ENCODE data around the gene PCSK2. TPM values are rescaled to one million over a fixed set of nuclear protein-coding genes. Genes with fewer than 3 reads are reported as not detected.

Gene PCSK2
- total RNA-seq, 3 donors from 2014 or later (not counting 1 experiment from before 2014, with no cell fraction given), result not detected

DNA sequence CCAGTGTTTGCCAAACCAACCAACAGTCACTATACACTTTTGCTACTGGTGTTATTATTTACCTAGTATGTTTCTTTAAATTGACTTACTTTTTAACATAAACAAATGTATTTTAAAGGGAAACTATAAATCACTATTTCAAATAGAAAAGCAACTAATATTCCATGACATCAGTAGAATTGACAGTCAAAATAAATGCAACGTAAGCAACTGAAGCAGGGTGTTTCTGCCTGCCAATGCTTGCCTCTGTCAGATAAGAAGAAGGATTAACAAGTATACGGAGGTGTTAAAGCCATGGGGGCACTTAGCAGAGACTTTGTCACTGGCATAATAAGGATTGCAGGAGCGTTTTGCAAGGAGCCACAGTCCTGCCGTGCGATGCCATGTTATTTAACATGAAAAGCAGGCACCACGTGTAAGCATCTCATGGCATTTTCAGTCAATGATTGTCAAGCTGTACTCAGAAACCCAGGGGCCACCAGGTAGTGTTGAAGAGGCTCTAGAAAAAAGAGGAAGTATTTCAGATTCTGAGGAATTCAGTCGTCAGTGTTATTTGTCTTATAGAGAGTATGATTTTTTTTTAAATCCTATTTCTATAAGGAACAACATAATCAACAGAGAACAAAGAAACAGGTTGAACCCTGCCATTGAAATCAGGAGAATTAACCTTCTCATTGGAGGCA, 172.6 kb downstream of the PCSK2 start:
- H3K4me1 Mint-ChIP-seq, result no peaks in the 10 kb centered on the region
- ATAC-seq, result no peak
- H3K9me3 Mint-ChIP-seq, result no peaks in the 10 kb centered on the region
- H3K27me3 Mint-ChIP-seq (ENCODE audit: low read depth in 2 of 2), result peaks cover 6 to 25% of the 10 kb centered on the region in 2 donors
- no peaks in the 10 kb centered on the region for H3K36me3 Mint-ChIP-seq
- no peak overlapping the region for H3K4me3 Mint-ChIP-seq
- Histone ChIP-seq H3K4me1 (ENCODE audit: control insufficient read depth, insufficient read depth, low read length) (no peaks in the 10 kb centered on the region), H3K27ac (ENCODE audit: low read length) (no peak overlapping the region), H3K4me3 (ENCODE audit: low read length) (no peak overlapping the region), H3K9me3 (ENCODE audit: control insufficient read depth, insufficient read depth, low read length) (no peaks in the 10 kb centered on the region), H3K36me3 (ENCODE audit: control insufficient read depth, insufficient read depth, low read length) (no peaks in the 10 kb centered on the region), H3K27me3 (ENCODE audit: control insufficient read depth, insufficient read depth, low read length) (no peaks in the 10 kb centered on the region)
- H3K27ac Mint-ChIP-seq, result no peak overlapping the region
- intact Hi-C loops (cut with micrococcal nuclease), result no loop called here
- DNase-seq, result no peak
- TF ChIP-seq, protein P1, sequence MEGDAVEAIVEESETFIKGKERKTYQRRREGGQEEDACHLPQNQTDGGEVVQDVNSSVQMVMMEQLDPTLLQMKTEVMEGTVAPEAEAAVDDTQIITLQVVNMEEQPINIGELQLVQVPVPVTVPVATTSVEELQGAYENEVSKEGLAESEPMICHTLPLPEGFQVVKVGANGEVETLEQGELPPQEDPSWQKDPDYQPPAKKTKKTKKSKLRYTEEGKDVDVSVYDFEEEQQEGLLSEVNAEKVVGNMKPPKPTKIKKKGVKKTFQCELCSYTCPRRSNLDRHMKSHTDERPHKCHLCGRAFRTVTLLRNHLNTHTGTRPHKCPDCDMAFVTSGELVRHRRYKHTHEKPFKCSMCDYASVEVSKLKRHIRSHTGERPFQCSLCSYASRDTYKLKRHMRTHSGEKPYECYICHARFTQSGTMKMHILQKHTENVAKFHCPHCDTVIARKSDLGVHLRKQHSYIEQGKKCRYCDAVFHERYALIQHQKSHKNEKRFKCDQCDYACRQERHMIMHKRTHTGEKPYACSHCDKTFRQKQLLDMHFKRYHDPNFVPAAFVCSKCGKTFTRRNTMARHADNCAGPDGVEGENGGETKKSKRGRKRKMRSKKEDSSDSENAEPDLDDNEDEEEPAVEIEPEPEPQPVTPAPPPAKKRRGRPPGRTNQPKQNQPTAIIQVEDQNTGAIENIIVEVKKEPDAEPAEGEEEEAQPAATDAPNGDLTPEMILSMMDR (IDR thresholded peaks at IDR 0.05), result no peak
- WGBS (ENCODE audit: insufficient coverage), result 56% methylated on average over 5 of the region's 7 CpGs

DNA sequence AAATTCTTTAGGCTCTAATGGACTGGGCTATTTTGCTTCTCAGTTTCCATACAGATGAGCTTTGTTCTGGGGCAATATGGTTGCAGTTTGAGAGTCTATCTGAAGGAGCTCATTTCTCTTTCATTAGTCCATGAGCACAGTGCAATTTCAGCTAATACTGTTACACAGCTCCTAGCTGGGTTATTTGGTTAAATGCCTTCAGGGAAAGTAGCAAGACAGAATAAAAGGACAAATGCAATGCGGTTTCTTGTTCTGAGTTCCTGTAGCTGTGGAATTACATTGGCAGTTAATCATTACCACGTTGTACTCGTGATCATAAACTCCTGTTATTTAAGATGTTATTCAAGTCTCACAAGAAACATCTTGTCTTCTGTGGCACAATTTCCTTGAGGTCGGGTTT, 176.6 kb downstream of the PCSK2 start:
- no peak for DNase-seq
- Histone ChIP-seq H3K4me3 (ENCODE audit: low read length) (no peak overlapping the region), H3K36me3 (ENCODE audit: control insufficient read depth, insufficient read depth, low read length) (no peaks in the 10 kb centered on the region), H3K4me1 (ENCODE audit: control insufficient read depth, insufficient read depth, low read length) (no peaks in the 10 kb centered on the region), H3K27me3 (ENCODE audit: control insufficient read depth, insufficient read depth, low read length) (no peaks in the 10 kb centered on the region), H3K27ac (ENCODE audit: low read length) (no peak overlapping the region), H3K9me3 (ENCODE audit: control insufficient read depth, insufficient read depth, low read length) (no peaks in the 10 kb centered on the region)
- intact Hi-C loops (cut with micrococcal nuclease), result no loop called here
- H3K9me3 Mint-ChIP-seq, result no peaks in the 10 kb centered on the region
- no peaks in the 10 kb centered on the region for H3K36me3 Mint-ChIP-seq
- no peak for ATAC-seq
- WGBS (ENCODE audit: insufficient coverage), result 81% methylated on average over 4 of the region's 4 CpGs
- peaks cover 10 to 45% of the 10 kb centered on the region in 2 donors for H3K27me3 Mint-ChIP-seq (ENCODE audit: low read depth in 2 of 2)
- no peak overlapping the region for H3K27ac Mint-ChIP-seq
- H3K4me3 Mint-ChIP-seq, result no peak overlapping the region
- H3K4me1 Mint-ChIP-seq, result no peaks in the 10 kb centered on the region
- TF ChIP-seq, protein P1 (IDR thresholded peaks at IDR 0.05), result no peak

DNA sequence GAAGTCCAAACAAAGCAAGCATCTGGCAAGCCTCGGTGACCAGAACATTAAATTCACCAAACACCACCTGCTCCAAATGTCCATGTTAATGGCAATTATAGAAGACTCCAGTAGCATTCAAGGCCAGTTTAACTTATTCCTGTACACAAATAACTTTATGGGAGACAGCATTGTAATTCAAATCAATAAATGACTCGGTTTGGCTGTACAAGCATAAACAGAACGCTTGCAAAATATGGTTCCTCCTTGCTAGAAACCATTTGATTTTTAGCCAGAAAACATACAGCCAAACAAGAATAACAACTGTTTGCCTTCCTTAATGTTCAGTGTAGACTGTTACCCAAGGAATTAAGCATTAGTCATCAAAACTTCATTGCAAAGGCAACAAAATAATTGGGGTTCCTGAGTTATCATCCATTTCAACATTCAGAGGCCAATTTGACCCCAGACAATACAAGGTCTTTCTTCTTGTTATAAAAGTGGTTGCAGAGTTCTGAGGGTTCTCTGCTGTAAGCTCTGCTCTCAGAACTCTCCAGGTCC, 179.3 kb downstream of the PCSK2 start:
- Histone ChIP-seq H3K4me1 (ENCODE audit: control insufficient read depth, insufficient read depth, low read length) (no peaks in the 10 kb centered on the region), H3K27me3 (ENCODE audit: control insufficient read depth, insufficient read depth, low read length) (no peaks in the 10 kb centered on the region), H3K36me3 (ENCODE audit: control insufficient read depth, insufficient read depth, low read length) (no peaks in the 10 kb centered on the region), H3K27ac (ENCODE audit: low read length) (no peak overlapping the region), H3K9me3 (ENCODE audit: control insufficient read depth, insufficient read depth, low read length) (no peaks in the 10 kb centered on the region), H3K4me3 (ENCODE audit: low read length) (no peak overlapping the region)
- DNase-seq (no peak), ATAC-seq (no peak)
- Mint-ChIP-seq H3K27me3 (ENCODE audit: low read depth in 2 of 2) (peaks cover 7 to 42% of the 10 kb centered on the region in 2 donors), H3K4me1 (no peaks in the 10 kb centered on the region), H3K4me3 (no peak overlapping the region), H3K36me3 (no peaks in the 10 kb centered on the region), H3K9me3 (no peaks in the 10 kb centered on the region), H3K27ac (no peak overlapping the region)
- 88% methylated on average over 3 of the region's 3 CpGs for WGBS (ENCODE audit: insufficient coverage)
- intact Hi-C loops (cut with micrococcal nuclease), result no loop called here
- TF ChIP-seq, protein P1 (IDR thresholded peaks at IDR 0.05), result no peak

DNA sequence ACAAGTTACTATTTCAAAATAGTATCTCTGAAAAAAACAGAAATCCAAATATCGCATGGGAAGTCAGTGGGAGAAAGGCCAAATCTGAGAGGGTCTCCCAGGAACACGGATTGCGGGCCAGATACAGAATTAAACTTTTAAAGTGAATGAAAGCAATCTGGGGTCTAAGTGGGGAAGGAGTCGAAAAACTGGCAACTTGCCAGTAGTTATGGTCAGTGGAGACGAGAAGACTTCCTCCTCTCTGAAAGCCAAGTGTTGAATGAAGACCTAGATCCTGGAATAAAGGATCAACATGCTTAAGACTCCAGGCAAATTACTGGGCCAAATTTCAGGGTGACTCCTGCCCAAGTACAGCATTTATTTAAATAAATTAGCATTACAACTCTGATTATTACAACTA, 180.7 kb downstream of the PCSK2 start:
- H3K36me3 ChIP-seq (ENCODE audit: control insufficient read depth, insufficient read depth, low read length), result no peaks in the 10 kb centered on the region
- ATAC-seq (no peak), DNase-seq (no peak)
- H3K4me3 Mint-ChIP-seq, result no peak overlapping the region
- WGBS (ENCODE audit: insufficient coverage), result 60% methylated on average over 5 of the region's 5 CpGs
- H3K27me3 Mint-ChIP-seq (ENCODE audit: low read depth in 2 of 2), result peaks cover 14 to 42% of the 10 kb centered on the region in 2 donors
- peaks cover 2% of the 10 kb centered on the region for H3K27me3 ChIP-seq (ENCODE audit: control insufficient read depth, insufficient read depth, low read length)
- no peak overlapping the region for H3K27ac Mint-ChIP-seq
- intact Hi-C loops (cut with micrococcal nuclease), result no loop called here
- no peaks in the 10 kb centered on the region for H3K36me3 Mint-ChIP-seq
- no peaks in the 10 kb centered on the region for H3K9me3 Mint-ChIP-seq
- no peaks in the 10 kb centered on the region for H3K4me1 Mint-ChIP-seq
- TF ChIP-seq, protein P1 (IDR thresholded peaks at IDR 0.05), result no peak
- H3K9me3 ChIP-seq (ENCODE audit: control insufficient read depth, insufficient read depth, low read length), result no peaks in the 10 kb centered on the region
- H3K4me3 ChIP-seq (ENCODE audit: low read length), result no peak overlapping the region
- no peak overlapping the region for H3K27ac ChIP-seq (ENCODE audit: low read length)
- no peaks in the 10 kb centered on the region for H3K4me1 ChIP-seq (ENCODE audit: control insufficient read depth, insufficient read depth, low read length)
